WTC11 (cell line): ENCODE measurements around the gene NTRK2.

ENCODE experiments used
- OVOL2 ChIP-seq: fragments of 250-450 bp; sonication (Bioruptor Pico); IDR thresholded peaks from 2 replicates; pipeline ENCODE4 v1.9.0; 2021; ENCODE audit warnings: mild to moderate bottlenecking, borderline replicate concordance
- TF ChIP-seq, protein P1 (sequence below): fragments of 200-600 bp; IDR thresholded peaks from 2 replicates; pipeline ENCODE4 v1.8.0; 2022; ENCODE audit warnings: antibody characterized with exemption

DNA sequence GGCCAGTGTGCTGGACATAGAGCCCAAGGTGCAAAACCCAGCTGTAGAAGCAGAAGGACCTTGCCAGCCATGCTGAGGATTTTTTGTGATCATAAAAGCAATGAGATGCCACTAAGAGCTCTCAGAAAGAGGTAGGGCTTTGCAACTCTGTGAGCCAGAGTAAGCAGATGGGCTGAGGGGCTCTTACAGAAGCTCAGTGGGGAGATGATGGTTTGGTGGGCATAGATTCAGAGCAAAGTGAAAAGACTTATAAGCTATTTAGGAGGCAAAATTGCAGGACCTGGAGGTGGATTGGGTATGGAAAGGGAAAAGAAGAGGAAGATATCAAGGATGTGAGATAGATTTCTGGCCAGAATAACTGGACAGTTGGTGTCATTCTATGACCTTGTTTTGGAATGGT is 302.0 kb downstream of the NTRK2 start:
- TF ChIP-seq, protein P1, sequence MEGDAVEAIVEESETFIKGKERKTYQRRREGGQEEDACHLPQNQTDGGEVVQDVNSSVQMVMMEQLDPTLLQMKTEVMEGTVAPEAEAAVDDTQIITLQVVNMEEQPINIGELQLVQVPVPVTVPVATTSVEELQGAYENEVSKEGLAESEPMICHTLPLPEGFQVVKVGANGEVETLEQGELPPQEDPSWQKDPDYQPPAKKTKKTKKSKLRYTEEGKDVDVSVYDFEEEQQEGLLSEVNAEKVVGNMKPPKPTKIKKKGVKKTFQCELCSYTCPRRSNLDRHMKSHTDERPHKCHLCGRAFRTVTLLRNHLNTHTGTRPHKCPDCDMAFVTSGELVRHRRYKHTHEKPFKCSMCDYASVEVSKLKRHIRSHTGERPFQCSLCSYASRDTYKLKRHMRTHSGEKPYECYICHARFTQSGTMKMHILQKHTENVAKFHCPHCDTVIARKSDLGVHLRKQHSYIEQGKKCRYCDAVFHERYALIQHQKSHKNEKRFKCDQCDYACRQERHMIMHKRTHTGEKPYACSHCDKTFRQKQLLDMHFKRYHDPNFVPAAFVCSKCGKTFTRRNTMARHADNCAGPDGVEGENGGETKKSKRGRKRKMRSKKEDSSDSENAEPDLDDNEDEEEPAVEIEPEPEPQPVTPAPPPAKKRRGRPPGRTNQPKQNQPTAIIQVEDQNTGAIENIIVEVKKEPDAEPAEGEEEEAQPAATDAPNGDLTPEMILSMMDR: no peak
- TF ChIP-seq OVOL2 (CRISPR knock-in tag): no peak
